ENCODE measurements around the gene RTTN. TPM values are rescaled to one million over a fixed set of nuclear protein-coding genes. Genes with fewer than 3 reads are reported as not detected.

RTTN gene
- total and polyA plus RNA-seq, 2 experiments from 2014 or later = 7.2 to 31.0 TPM

- H3K4me2 ChIP-seq = no peak overlapping the region
- H3K9me2 ChIP-seq (ENCODE audit: insufficient read depth) = 0 out of 2 replicates have a peak, but pooled peaks cover 3% of the 10 kb centered on the region
These were observed 50.8 kb downstream of the RTTN start for GRCh38 chr18:70154591-70155194.

GRCh38 chr18:70151614-70152013 lies 53.9 kb downstream of the RTTN start:
- Histone ChIP-seq H3K36me3 (ENCODE audit: insufficient read depth) (0 out of 2 replicates have a peak, but pooled peaks cover 4% of the 10 kb centered on the region), H3K4me3 (no peak overlapping the region), H3K27ac (ENCODE audit: low read depth) (no peak overlapping the region), H3F3A (replicated peaks; ENCODE audit: low read depth) (no peaks in the 10 kb centered on the region), H2AFZ (no peak overlapping the region), H3K79me2 (replicated peaks; ENCODE audit: insufficient read depth) (no peaks in the 10 kb centered on the region), H4K20me1 (replicated peaks; ENCODE audit: insufficient read depth) (no peaks in the 10 kb centered on the region), H3K4me2 (no peak overlapping the region), H3K9me2 (ENCODE audit: insufficient read depth) (no peaks in the 10 kb centered on the region), H3K4me1 (ENCODE audit: insufficient read depth) (no peaks in the 10 kb centered on the region), H3K27me3 (ENCODE audit: insufficient read depth) (no peaks in the 10 kb centered on the region)
- H3K4me1 Mint-ChIP-seq = peaks cover 13% of the 10 kb centered on the region
- peaks cover 4% of the 10 kb centered on the region for H3K27me3 Mint-ChIP-seq (ENCODE audit: insufficient read depth, low read depth, poor library complexity)
- no peak for DNase-seq (ENCODE audit: low spot score)
- no peak overlapping the region for H3K27ac Mint-ChIP-seq
- no peaks in the 10 kb centered on the region for H3K9me3 Mint-ChIP-seq
- ATAC-seq = no peak
- TF ChIP-seq STAT1 (IDR thresholded peaks at IDR 0.05; ENCODE audit: unreplicated experiment) (no peak), ZNF114 (CRISPR knock-in tag; IDR thresholded peaks at IDR 0.05) (no peak), POLR2AphosphoS5 (IDR thresholded peaks at IDR 0.05; ENCODE audit: low read depth) (no peak), REST (IDR thresholded peaks at IDR 0.05; ENCODE audit: unreplicated experiment) (no peak)
- H3K36me3 Mint-ChIP-seq (ENCODE audit: low read depth) = peaks cover 9% of the 10 kb centered on the region; the same call in 2 of the 3 replicates
- H3K4me3 Mint-ChIP-seq = no peak overlapping the region

More at GRCh38 chr18:70154591-70155194, 50.8 kb downstream of the RTTN start:
- H3K4me3 Mint-ChIP-seq = no peak overlapping the region
- no peak overlapping the region for H3K27ac ChIP-seq (ENCODE audit: low read depth)
- H3K4me3 ChIP-seq = no peak overlapping the region
- H3K9me3 Mint-ChIP-seq = no peaks in the 10 kb centered on the region
- H4K20me1 ChIP-seq (replicated peaks; ENCODE audit: insufficient read depth) = 0 out of 2 replicates have a peak, but pooled peaks cover 3% of the 10 kb centered on the region
- H3K36me3 Mint-ChIP-seq (ENCODE audit: low read depth) = peaks cover 13% of the 10 kb centered on the region
- H3K27me3 ChIP-seq (ENCODE audit: insufficient read depth) = no peaks in the 10 kb centered on the region
- DNase-seq (ENCODE audit: low spot score) (no peak), ATAC-seq (no peak)
- H2AFZ ChIP-seq = no peak overlapping the region
- H3F3A ChIP-seq (replicated peaks; ENCODE audit: low read depth) = no peaks in the 10 kb centered on the region
- H3K27me3 Mint-ChIP-seq (ENCODE audit: insufficient read depth, low read depth, poor library complexity) = peaks cover 4% of the 10 kb centered on the region
- H3K79me2 ChIP-seq (replicated peaks; ENCODE audit: insufficient read depth) = peaks cover 7% of the 10 kb centered on the region; the same call in 1 of the 2 replicates
- H3K36me3 ChIP-seq (ENCODE audit: insufficient read depth) = 0 out of 2 replicates have a peak, but pooled peaks cover 4% of the 10 kb centered on the region
- no peak for TF ChIP-seq NANOG (IDR thresholded peaks at IDR 0.05; ENCODE audit: borderline replicate concordance)
- TF ChIP-seq CTCF (conservative IDR thresholded peaks at IDR 0.05; ENCODE audit: low read depth in 2 of 2) = no peak
- no peak for TF ChIP-seq EZH2phosphoT487 (IDR thresholded peaks at IDR 0.05; ENCODE audit: unreplicated experiment)
- no peak for TF ChIP-seq ZNF331 (CRISPR knock-in tag; IDR thresholded peaks at IDR 0.05; ENCODE audit: low read depth)
- H3K4me1 Mint-ChIP-seq = peaks cover 29% of the 10 kb centered on the region
- no peak overlapping the region for H3K27ac Mint-ChIP-seq
- no peaks in the 10 kb centered on the region for H3K4me1 ChIP-seq (ENCODE audit: insufficient read depth)

Data from GM23338 (cell line).